ENCODE data around the gene SLC40A1. TPM values are rescaled to one million over a fixed set of nuclear protein-coding genes. Genes with fewer than 3 reads are reported as not detected.
A peak's percentile ranks its signal among the peaks of the same experiment; 100 is the strongest.

Gene SLC40A1
- total and polyA plus RNA-seq, 2 of the 13 experiments (the other 11 are each of a cell fraction or from before 2014, with no cell fraction given), result 10.6 to 24.9 TPM

- no peak overlapping the region for H3K4me2 ChIP-seq (ENCODE audit: low read depth, low read length)
- no peaks in the 10 kb centered on the region for H3K79me2 ChIP-seq (ENCODE audit: insufficient read depth, low read length)
- H4K20me1 ChIP-seq (ENCODE audit: insufficient read depth, low read length), result no peaks in the 10 kb centered on the region
- DNase-seq (ENCODE audit: low spot score) (peak; percentile 88), ATAC-seq (peak; percentile 10; the same call in 1 of the 3 replicates), FAIRE-seq (no peak)
- no peak overlapping the region for H3K27ac ChIP-seq (ENCODE audit: extremely low read length, insufficient read depth, low read length)
- H3K36me3 ChIP-seq (replicated peaks in 1 of 2; ENCODE audit: control insufficient read depth in 1 of 2, insufficient read depth in 2 of 2, low read length in 2 of 2), result no peaks in the 10 kb centered on the region
- no peak overlapping the region for H3K9ac ChIP-seq (ENCODE audit: insufficient read depth, low read depth, low read length)
- 0 out of 2 replicates have a peak, but pooled peaks have one; percentile 11 for TF ChIP-seq THAP11 (CRISPR knock-in tag; IDR thresholded peaks at IDR 0.05)
- no peak for TF ChIP-seq PRPF4 (IDR thresholded peaks at IDR 0.05; ENCODE audit: low read depth, low read length, poor library complexity, severe bottlenecking)
- no peak for TF ChIP-seq POLR2A (IDR thresholded peaks at IDR 0.05; ENCODE audit: insufficient read depth in 1 of 2, low read depth in 2 of 2, low read length in 2 of 2)
- no peak for TF ChIP-seq ZNF136 (CRISPR knock-in tag; IDR thresholded peaks at IDR 0.05; ENCODE audit: low read depth)
- peak; percentile 41; the same call in 1 of the 2 replicates for TF ChIP-seq ARID5B (CRISPR knock-in tag; IDR thresholded peaks at IDR 0.05)
- TF ChIP-seq FOXO1 (CRISPR knock-in tag; IDR thresholded peaks at IDR 0.05), result no peak
- TF ChIP-seq SOX5 (CRISPR knock-in tag; IDR thresholded peaks at IDR 0.05; ENCODE audit: borderline replicate concordance), result peak; percentile 19; the same call in 1 of the 2 replicates
- no peak for TF ChIP-seq PITX1 (CRISPR knock-in tag; IDR thresholded peaks at IDR 0.05)
- peak; percentile 32; the same call in 1 of the 2 replicates for TF ChIP-seq CREM (IDR thresholded peaks at IDR 0.05)
- no peak for TF ChIP-seq CREM (CRISPR knock-in tag; IDR thresholded peaks at IDR 0.05)
- TF ChIP-seq FOXJ3 (CRISPR knock-in tag; IDR thresholded peaks at IDR 0.05; ENCODE audit: borderline replicate concordance), result peak; percentile 21; the same call in 1 of the 2 replicates
- 0 out of 2 replicates have a peak, but pooled peaks have one; percentile 8 for TF ChIP-seq TCF7 (IDR thresholded peaks at IDR 0.05; ENCODE audit: low read depth)
- TF ChIP-seq NCOA2 (CRISPR knock-in tag; IDR thresholded peaks at IDR 0.05), result 0 out of 2 replicates have a peak, but pooled peaks have one; percentile 45
- TF ChIP-seq SAP130 (CRISPR knock-in tag; IDR thresholded peaks at IDR 0.05; ENCODE audit: low read depth), result peak; percentile 20; the same call in 1 of the 2 replicates
- no peak for TF ChIP-seq SALL1 (CRISPR knock-in tag; IDR thresholded peaks at IDR 0.05)
- peak; percentile 37; the same call in 1 of the 2 replicates for TF ChIP-seq ARID3A (IDR thresholded peaks at IDR 0.05; ENCODE audit: low read depth, low read length)
- TF ChIP-seq, protein P1, sequence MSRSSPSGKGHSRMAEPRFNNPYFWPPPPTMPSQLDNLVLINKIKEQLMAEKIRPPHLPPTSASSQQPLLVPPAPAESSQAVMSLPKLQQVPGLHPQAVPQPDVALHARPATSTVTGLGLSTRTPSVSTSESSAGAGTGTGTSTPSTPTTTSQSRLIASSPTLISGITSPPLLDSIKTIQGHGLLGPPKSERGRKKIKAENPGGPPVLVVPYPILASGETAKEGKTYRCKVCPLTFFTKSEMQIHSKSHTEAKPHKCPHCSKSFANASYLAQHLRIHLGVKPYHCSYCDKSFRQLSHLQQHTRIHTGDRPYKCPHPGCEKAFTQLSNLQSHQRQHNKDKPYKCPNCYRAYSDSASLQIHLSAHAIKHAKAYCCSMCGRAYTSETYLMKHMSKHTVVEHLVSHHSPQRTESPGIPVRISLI (CRISPR knock-in tag; IDR thresholded peaks at IDR 0.05; ENCODE audit: borderline replicate concordance), result peak; percentile 66; the same call in 1 of the 2 replicates
- TF ChIP-seq CEBPG (CRISPR knock-in tag; IDR thresholded peaks at IDR 0.05), result 0 out of 2 replicates have a peak, but pooled peaks have one; percentile 33
- TF ChIP-seq ZNF713 (CRISPR knock-in tag; IDR thresholded peaks at IDR 0.05), result no peak
- BruUV-seq (replicated peaks), result no TSS peak
- H3K27me3 ChIP-seq (ENCODE audit: control insufficient read depth in 1 of 2, insufficient read depth in 2 of 2, low read length in 2 of 2), result no peaks in the 10 kb centered on the region
- ChIA-PET CTCF (ENCODE audit: low intra/inter-chr PET ratio, low total read pairs) (no interaction called here), POLR2A (interaction anchor here (0.7 to 1.7 kb wide), 4 partner anchors 13 to 516 kb away, joined by 3 to 5 read pairs (median 4); no protein-coding TSS in a partner anchor)
- WGBS (ENCODE audit: low lambda C conversion rate), result 22% methylated on average over 2 of the region's 2 CpGs
- no peaks in the 10 kb centered on the region for H3K9me3 ChIP-seq (ENCODE audit: low read length)
- peaks cover 90% of the 10 kb centered on the region for H3K4me1 ChIP-seq (ENCODE audit: insufficient read depth, low read length)
- H3K4me3 ChIP-seq (replicated peaks in 1 of 3; ENCODE audit: insufficient read depth in 1 of 3, low read depth in 2 of 3, low read length in 3 of 3), result no peak overlapping the region
- in situ Hi-C loops (cut with HindIII; ENCODE audit: extremely low pct_ligation_motif_present, low pct_unique_long_range_greater_than_20kb), result no loop called here
- intact Hi-C loops (cut with micrococcal nuclease; ENCODE audit: unreplicated experiment), result loop anchor here (5.0 kb wide), 2 partner anchors 33 to 48 kb away; no protein-coding TSS in a partner anchor
- H2AFZ ChIP-seq (ENCODE audit: low read length), result no peak overlapping the region
These were observed 25.4 kb downstream of the SLC40A1 start for GRCh38 chr2:189555232-189555631.
